ENCODE measurements around the gene KIF1A.

The KIF1A gene

DNA sequence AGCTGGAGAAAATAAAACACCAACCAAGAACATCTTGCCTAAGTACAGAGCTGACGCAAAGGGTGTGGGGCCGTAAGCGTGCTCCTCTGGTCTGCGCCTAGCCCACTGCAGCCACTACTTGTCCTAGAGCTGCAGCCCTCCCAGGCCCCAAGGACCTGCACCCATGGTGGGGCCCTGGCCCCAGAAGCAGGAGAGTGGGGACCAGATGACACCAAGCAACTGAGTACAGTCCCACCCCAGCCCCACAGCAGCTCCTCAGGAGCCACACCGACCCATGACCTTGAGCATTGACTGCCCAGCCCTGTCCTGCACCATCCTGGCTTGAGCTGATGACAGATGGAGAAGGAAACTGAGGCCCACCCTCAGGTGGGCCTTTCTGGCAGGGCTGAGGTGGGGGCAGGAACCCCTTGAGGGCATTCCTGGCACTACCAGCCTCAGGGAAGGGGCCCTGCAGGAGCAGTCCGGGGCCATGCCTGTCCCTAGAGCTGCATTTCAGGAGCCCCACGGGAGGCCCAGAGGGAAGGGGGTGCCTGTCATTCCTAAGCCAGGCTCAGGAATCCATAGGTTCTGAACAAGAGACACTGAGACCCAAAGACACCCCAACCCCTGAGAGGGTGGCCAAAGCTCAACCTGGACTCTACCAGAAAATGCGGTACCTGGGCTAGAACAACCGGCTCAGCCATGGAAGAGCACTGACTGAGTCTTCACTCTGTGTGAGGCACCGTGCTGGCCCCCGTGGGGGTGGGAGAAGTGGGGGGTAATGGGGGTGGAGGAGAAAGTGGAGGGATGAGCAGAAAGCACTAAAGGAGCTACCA lies 4.9 kb downstream of the KIF1A start:
- no peaks in the 10 kb centered on the region for H3K36me3 ChIP-seq (ENCODE audit: insufficient read depth, low read length)
- H3K4me1 ChIP-seq (ENCODE audit: control insufficient read depth, insufficient read depth, low read length), result no peaks in the 10 kb centered on the region
- H3K4me2 ChIP-seq (ENCODE audit: low read length), result no peak overlapping the region
- H3K27me3 ChIP-seq (ENCODE audit: control insufficient read depth, insufficient read depth, low read length), result peaks cover 20% of the 10 kb centered on the region
- H3K9ac ChIP-seq (ENCODE audit: low read depth, low read length), result no peak overlapping the region
- peaks cover 14% of the 10 kb centered on the region for H3K9me3 ChIP-seq (replicated peaks; ENCODE audit: low read length)
- H3K4me3 ChIP-seq (ENCODE audit: low read length), result no peak overlapping the region

DNA sequence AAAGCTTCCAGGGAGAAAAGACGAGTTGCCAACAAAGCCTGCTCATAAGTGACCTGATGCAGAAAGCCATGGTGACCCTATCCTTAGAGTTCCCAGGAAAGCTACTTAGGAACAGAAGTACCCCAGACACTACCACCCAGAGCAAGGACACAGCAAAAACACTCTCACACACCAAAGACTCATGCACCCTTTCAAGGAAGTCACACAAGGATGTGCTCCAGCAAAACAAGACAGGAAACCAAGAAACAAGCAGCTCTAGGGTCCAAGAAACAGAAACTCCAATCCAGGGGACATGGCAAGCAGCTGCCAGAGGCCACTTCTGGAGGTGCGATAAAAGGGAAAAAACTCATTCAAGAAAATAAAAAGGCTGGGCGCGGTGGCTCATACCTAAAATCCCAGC lies 5.7 kb downstream of the KIF1A start:
- Histone ChIP-seq H3K4me3 (ENCODE audit: low read length) (no peak overlapping the region), H3K9ac (ENCODE audit: low read depth, low read length) (no peak overlapping the region), H3K4me2 (ENCODE audit: low read length) (no peak overlapping the region), H3K9me3 (replicated peaks; ENCODE audit: low read length) (peaks cover 14% of the 10 kb centered on the region), H3K27me3 (ENCODE audit: control insufficient read depth, insufficient read depth, low read length) (peaks cover 17% of the 10 kb centered on the region), H3K4me1 (ENCODE audit: control insufficient read depth, insufficient read depth, low read length) (no peaks in the 10 kb centered on the region), H3K36me3 (ENCODE audit: insufficient read depth, low read length) (no peaks in the 10 kb centered on the region)

DNA sequence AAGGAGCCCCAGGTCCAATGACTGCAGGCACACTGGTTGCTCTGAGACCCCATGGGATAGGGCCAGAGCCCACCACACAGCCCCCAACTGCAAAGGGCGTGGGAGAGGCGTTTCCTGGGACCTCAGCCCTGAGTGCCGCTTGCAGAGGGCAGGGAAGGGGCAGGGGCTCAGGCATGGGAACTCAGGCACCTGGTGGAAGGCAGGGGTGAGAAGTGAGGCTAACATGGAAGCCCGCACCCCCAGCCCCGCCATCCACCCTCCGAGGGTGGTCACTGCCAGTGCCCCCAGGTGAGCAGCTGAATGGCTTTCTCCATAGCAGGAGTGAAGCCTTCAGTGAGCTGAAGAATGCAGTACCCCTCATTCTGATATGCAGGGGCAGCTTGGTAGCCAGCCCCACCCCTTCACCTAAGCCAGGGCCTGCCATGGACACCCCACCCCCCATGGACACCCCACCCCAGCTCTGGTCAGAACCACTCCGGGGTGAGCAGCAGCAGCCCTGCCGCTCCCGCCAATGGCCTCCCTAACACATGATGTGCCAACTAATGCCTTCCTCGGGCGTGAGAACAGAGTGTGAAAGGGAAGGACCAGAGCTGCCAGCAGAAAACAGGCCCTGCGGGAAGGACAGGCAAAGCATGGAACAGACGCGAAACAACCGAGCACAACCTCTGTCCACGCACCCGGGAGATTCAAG lies 6.6 kb downstream of the KIF1A start:
- Histone ChIP-seq H3K4me1 (ENCODE audit: control insufficient read depth, insufficient read depth, low read length) (no peaks in the 10 kb centered on the region), H3K4me2 (ENCODE audit: low read length) (no peak overlapping the region), H3K27me3 (ENCODE audit: control insufficient read depth, insufficient read depth, low read length) (peaks cover 16% of the 10 kb centered on the region), H3K4me3 (ENCODE audit: low read length) (no peak overlapping the region), H3K36me3 (ENCODE audit: insufficient read depth, low read length) (no peaks in the 10 kb centered on the region), H3K9me3 (replicated peaks; ENCODE audit: low read length) (peaks cover 14% of the 10 kb centered on the region), H3K9ac (ENCODE audit: low read depth, low read length) (no peak overlapping the region)

DNA sequence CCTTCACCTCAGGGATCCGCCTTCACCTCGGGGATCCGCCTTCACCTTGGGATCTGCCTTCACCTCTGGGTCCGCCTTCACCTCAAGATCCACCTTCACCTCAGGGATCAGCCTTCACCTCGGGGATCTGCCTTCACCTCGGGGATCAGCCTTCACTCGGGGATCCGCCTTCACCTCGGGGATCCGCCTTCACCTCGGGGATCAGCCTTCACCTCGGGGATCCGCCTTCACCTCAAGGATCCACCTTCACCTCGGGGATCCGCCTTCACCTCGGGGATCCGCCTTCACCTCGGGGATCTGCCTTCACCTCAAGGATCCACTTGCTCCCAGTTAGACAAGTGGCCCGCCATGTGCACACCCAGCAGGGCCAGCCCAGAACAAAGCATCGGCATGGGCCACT lies 7.3 kb downstream of the KIF1A start:
- no peaks in the 10 kb centered on the region for H3K4me1 ChIP-seq (ENCODE audit: control insufficient read depth, insufficient read depth, low read length)
- no peaks in the 10 kb centered on the region for H3K36me3 ChIP-seq (ENCODE audit: insufficient read depth, low read length)
- no peak overlapping the region for H3K9ac ChIP-seq (ENCODE audit: low read depth, low read length)
- H3K27me3 ChIP-seq (ENCODE audit: control insufficient read depth, insufficient read depth, low read length), result peaks cover 14% of the 10 kb centered on the region
- H3K4me2 ChIP-seq (ENCODE audit: low read length), result no peak overlapping the region
- no peak overlapping the region for H3K4me3 ChIP-seq (ENCODE audit: low read length)
- H3K9me3 ChIP-seq (replicated peaks; ENCODE audit: low read length), result peaks cover 14% of the 10 kb centered on the region

DNA sequence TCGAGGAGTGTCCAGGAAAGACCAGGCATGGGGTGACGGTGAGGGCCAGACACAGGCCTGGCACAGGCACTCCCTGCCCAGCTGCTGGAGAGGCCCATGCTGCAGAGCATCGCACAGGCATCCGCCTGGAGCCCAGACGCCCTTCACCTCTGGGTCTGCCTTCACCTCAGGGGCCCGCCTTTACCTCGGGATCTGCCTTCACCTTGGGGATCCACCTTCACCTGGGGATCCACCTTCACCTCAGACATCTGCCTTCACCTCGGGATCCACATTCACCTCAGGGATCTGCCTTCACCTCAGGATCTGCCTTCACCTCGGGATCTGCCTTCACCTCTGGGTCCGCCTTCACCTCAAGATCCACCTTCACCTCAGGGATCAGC lies 7.7 kb downstream of the KIF1A start:
- no peak overlapping the region for H3K9ac ChIP-seq (ENCODE audit: low read depth, low read length)
- no peak overlapping the region for H3K4me3 ChIP-seq (ENCODE audit: low read length)
- H3K27me3 ChIP-seq (ENCODE audit: control insufficient read depth, insufficient read depth, low read length), result peaks cover 12% of the 10 kb centered on the region
- no peaks in the 10 kb centered on the region for H3K36me3 ChIP-seq (ENCODE audit: insufficient read depth, low read length)
- H3K4me1 ChIP-seq (ENCODE audit: control insufficient read depth, insufficient read depth, low read length), result no peaks in the 10 kb centered on the region
- H3K9me3 ChIP-seq (replicated peaks; ENCODE audit: low read length), result peaks cover 14% of the 10 kb centered on the region
- no peak overlapping the region for H3K4me2 ChIP-seq (ENCODE audit: low read length)

DNA sequence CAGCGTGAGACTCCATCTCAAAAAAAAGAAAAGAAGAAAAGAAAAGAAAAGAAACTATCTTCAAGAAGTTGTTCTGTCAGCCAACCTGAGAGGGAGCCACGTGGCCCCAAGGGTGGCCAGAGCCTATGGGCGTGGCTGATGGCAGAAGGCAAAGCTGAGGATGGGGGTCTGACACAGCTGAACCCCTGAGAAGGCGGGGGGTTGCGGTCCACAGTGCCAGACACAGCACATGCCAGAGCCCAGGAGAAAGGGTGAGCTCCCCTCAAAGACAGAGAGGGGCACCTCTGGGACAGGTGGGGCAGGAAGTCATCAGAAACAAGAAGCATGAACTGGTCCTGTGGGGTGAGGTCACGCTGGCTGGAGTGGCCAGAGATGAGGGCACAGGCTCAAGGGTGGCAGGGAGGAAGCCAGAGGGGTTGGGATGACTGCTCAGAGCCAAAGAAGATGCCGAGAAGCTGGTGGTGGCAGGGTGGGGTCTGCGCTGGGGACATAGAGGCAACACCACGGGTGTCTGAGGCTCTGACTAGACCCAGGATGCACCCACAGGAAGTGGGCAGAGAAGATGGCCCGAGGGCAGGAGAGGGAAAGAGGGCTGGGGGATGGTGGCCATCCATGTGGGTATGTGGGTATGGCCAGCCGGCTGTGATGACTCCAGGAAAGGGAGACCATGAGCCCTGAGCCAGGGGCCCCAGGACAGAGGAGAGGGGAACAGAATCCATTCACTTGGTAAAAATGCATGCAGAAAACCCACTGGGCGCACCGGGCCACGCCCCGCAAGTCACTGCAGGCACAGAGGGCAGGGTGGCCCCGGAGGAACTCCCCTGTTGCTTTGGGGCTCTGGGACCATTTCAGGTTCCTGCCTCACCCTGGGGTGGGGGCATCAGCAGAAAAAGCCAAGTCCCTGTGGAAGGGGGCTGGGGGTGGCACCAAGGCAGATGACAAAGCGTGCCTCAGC lies 8.4 kb downstream of the KIF1A start:
- Histone ChIP-seq H3K9ac (ENCODE audit: low read depth, low read length) (no peak overlapping the region), H3K9me3 (replicated peaks; ENCODE audit: low read length) (peaks cover 14% of the 10 kb centered on the region), H3K36me3 (ENCODE audit: insufficient read depth, low read length) (no peaks in the 10 kb centered on the region), H3K4me2 (ENCODE audit: low read length) (no peak overlapping the region), H3K27me3 (ENCODE audit: control insufficient read depth, insufficient read depth, low read length) (peaks cover 13% of the 10 kb centered on the region), H3K4me1 (ENCODE audit: control insufficient read depth, insufficient read depth, low read length) (no peaks in the 10 kb centered on the region), H3K4me3 (ENCODE audit: low read length) (no peak overlapping the region)

DNA sequence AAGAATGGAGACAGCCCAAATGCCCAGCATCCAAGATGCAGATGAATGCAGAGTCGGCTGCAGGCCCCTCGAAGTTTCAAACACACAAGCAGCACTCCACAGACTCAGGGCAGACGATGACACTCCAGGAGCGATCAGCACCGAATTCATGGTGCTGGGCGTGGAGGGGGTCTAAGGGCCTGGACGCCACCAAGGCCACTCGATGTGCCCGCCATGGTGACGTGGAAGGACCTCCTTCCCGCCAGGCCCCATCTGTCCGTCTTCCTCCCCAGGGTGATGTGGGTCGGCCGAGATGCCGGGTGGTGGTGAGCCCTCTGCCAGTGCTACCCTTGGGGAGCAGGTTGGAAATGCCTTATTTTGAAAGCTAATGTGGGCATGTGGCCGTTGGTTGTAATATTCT lies 9.4 kb downstream of the KIF1A start:
- no peak overlapping the region for H3K4me2 ChIP-seq (ENCODE audit: low read length)
- H3K9me3 ChIP-seq (replicated peaks; ENCODE audit: low read length), result peaks cover 14% of the 10 kb centered on the region

DNA sequence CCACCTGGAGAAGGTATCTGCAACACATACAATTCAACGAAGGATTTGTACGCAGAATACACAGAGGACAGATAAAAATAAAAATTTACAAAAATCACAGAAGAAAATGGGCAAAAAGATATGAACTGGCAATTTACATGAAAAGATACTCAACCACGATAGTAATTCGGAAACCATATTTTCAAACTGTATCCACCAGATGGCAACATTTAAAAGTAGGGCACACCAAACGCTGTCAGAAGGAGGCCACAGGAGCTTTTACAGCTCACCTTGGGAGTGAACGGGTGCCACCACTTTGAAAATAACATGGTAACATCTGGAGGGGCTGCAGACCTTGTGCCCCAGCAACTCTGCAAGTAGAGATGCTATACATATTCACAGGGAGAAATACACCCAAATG lies 9.8 kb downstream of the KIF1A start:
- peaks cover 14% of the 10 kb centered on the region for H3K9me3 ChIP-seq (replicated peaks; ENCODE audit: low read length)
- H3K4me3 ChIP-seq (ENCODE audit: low read length), result no peak overlapping the region
- H3K36me3 ChIP-seq (ENCODE audit: insufficient read depth, low read length), result no peaks in the 10 kb centered on the region
- H3K4me1 ChIP-seq (ENCODE audit: control insufficient read depth, insufficient read depth, low read length), result no peaks in the 10 kb centered on the region
- H3K9ac ChIP-seq (ENCODE audit: low read depth, low read length), result no peak overlapping the region
- no peak overlapping the region for H3K4me2 ChIP-seq (ENCODE audit: low read length)
- peaks cover 26% of the 10 kb centered on the region for H3K27me3 ChIP-seq (ENCODE audit: control insufficient read depth, insufficient read depth, low read length)

More for the DNA sequence above, 9.4 kb downstream of the KIF1A start:
- Histone ChIP-seq H3K36me3 (ENCODE audit: insufficient read depth, low read length) (no peaks in the 10 kb centered on the region), H3K4me1 (ENCODE audit: control insufficient read depth, insufficient read depth, low read length) (no peaks in the 10 kb centered on the region), H3K9ac (ENCODE audit: low read depth, low read length) (no peak overlapping the region), H3K27me3 (ENCODE audit: control insufficient read depth, insufficient read depth, low read length) (peaks cover 22% of the 10 kb centered on the region), H3K4me3 (ENCODE audit: low read length) (no peak overlapping the region)

DNA sequence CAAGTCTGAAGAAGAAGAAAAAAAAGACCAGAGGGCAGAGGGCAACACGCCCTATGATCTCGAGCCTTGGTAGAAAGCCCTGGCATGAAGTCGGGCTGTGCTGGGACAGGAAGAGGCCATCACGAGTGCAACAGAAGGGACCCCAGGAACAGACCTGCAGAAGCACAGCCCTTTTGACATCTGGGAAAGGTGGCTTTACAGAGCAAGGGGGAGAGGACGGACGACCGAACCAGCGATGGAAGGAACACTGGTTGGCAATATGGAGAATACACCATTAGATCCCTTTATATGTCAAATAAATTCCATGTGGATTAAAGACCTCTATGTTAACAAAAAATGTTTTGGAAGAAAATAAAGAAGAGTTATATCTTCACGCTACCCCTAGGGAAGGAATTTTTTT lies 10.7 kb downstream of the KIF1A start:
- Histone ChIP-seq H3K4me3 (ENCODE audit: low read length) (no peak overlapping the region), H3K4me2 (ENCODE audit: low read length) (no peak overlapping the region), H3K4me1 (ENCODE audit: control insufficient read depth, insufficient read depth, low read length) (no peaks in the 10 kb centered on the region), H3K36me3 (ENCODE audit: insufficient read depth, low read length) (no peaks in the 10 kb centered on the region), H3K27me3 (ENCODE audit: control insufficient read depth, insufficient read depth, low read length) (peaks cover 29% of the 10 kb centered on the region), H3K9ac (ENCODE audit: low read depth, low read length) (no peak overlapping the region), H3K9me3 (replicated peaks; ENCODE audit: low read length) (peaks cover 10% of the 10 kb centered on the region)

DNA sequence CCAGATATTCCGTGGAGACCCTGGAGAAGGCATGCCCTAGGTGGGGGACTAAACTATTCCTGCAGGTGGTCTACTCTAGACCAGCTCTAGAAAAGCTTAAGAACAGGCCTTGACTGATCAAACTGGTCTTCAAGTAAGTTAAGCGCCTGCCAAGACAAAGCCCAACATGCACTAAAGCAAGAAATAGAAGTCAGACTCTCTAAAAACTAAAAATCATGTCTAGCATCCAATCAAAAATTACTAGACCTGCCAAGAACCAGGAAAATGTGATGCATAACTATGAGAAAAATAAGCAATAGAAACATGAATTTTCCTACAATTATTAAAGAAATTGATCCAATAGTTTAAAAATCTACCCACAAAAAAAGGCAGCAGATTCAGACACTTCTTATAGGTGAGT lies 13.6 kb downstream of the KIF1A start:
- Histone ChIP-seq H3K4me3 (ENCODE audit: low read length) (no peak overlapping the region), H3K9ac (ENCODE audit: low read depth, low read length) (no peak overlapping the region), H3K27me3 (ENCODE audit: control insufficient read depth, insufficient read depth, low read length) (peaks cover 52% of the 10 kb centered on the region)

DNA sequence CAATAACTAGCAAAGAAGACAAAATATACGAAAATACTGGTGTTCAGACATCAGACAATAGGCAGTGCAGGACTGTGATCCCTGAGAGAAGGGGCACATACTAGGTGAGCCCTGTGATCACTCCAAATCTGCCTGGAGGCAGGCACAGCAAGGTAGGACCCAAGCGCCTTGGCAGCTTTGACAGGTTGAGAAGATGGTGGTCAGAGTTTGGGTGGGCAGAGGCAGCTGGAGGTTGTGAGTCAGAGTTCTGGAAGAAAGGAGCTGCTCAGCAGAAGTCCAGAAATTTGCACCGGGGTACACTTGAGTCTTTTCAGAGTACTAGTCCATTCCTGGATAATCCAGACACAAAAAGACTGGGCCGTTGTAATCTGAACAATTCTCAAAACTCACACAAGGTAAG lies 14.0 kb downstream of the KIF1A start:
- no peaks in the 10 kb centered on the region for H3K4me1 ChIP-seq (ENCODE audit: control insufficient read depth, insufficient read depth, low read length)
- H3K4me2 ChIP-seq (ENCODE audit: low read length), result no peak overlapping the region
- no peaks in the 10 kb centered on the region for H3K36me3 ChIP-seq (ENCODE audit: insufficient read depth, low read length)
- H3K9ac ChIP-seq (ENCODE audit: low read depth, low read length), result no peak overlapping the region
- no peak overlapping the region for H3K4me3 ChIP-seq (ENCODE audit: low read length)
- H3K9me3 ChIP-seq (replicated peaks; ENCODE audit: low read length), result no peaks in the 10 kb centered on the region
- peaks cover 57% of the 10 kb centered on the region for H3K27me3 ChIP-seq (ENCODE audit: control insufficient read depth, insufficient read depth, low read length)

More for the DNA sequence above, 13.6 kb downstream of the KIF1A start:
- Histone ChIP-seq H3K9me3 (replicated peaks; ENCODE audit: low read length) (no peaks in the 10 kb centered on the region), H3K36me3 (ENCODE audit: insufficient read depth, low read length) (no peaks in the 10 kb centered on the region), H3K4me1 (ENCODE audit: control insufficient read depth, insufficient read depth, low read length) (no peaks in the 10 kb centered on the region), H3K4me2 (ENCODE audit: low read length) (no peak overlapping the region)

Measured in skeletal muscle satellite cell (primary cell).